ENCODE data around the gene IARS2. TPM values are rescaled to one million over a fixed set of nuclear protein-coding genes. Genes with fewer than 3 reads are reported as not detected.
"Not testable (repeated sequence)": the region's sequence is repeated elsewhere in the genome, so short reads cannot be mapped to it uniquely, and the experiment has no call there.

The IARS2 gene
- total RNA-seq, 2 donors from 2014 or later: 44.6 to 56.0 TPM

DNA sequence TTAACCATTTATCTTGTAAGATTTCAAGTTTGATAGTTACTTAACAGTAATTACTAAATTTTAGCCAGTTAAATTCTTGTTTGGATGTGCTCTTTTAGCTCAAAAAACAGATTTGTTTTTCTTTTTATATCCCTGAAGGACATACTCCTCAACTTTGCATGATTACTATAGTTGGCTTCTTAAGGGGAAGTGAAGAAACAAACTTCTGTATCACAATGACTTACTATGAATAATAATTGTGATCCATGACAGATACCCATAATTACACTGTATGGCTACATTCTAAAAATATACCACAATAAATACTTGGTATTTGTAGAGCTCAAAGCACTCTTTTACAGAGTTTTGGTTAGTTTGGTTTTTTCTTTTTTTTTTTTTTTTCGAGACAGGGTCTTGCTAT lies 55.8 kb downstream of the IARS2 start:
- Histone ChIP-seq H3K27ac (no peak overlapping the region), H3K27me3 (replicated peaks; ENCODE audit: insufficient read depth) (no peaks in the 10 kb centered on the region), H3K4me1 (ENCODE audit: control insufficient read depth in 1 of 2, low read depth in 2 of 2) (peaks cover 6 to 8% of the 10 kb centered on the region in 2 donors), H3K36me3 (peaks cover 16% of the 10 kb centered on the region), H3K9me3 (no peaks in the 10 kb centered on the region), H3K4me3 (no peak overlapping the region)
- TF ChIP-seq, protein P1, sequence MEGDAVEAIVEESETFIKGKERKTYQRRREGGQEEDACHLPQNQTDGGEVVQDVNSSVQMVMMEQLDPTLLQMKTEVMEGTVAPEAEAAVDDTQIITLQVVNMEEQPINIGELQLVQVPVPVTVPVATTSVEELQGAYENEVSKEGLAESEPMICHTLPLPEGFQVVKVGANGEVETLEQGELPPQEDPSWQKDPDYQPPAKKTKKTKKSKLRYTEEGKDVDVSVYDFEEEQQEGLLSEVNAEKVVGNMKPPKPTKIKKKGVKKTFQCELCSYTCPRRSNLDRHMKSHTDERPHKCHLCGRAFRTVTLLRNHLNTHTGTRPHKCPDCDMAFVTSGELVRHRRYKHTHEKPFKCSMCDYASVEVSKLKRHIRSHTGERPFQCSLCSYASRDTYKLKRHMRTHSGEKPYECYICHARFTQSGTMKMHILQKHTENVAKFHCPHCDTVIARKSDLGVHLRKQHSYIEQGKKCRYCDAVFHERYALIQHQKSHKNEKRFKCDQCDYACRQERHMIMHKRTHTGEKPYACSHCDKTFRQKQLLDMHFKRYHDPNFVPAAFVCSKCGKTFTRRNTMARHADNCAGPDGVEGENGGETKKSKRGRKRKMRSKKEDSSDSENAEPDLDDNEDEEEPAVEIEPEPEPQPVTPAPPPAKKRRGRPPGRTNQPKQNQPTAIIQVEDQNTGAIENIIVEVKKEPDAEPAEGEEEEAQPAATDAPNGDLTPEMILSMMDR (IDR thresholded peaks at IDR 0.05): no peak
- ATAC-seq (ENCODE audit: insufficient number of reproducible peaks, low FRiP score, low read depth): no peak
- DNase-seq (ENCODE audit: low spot score): no peak

DNA sequence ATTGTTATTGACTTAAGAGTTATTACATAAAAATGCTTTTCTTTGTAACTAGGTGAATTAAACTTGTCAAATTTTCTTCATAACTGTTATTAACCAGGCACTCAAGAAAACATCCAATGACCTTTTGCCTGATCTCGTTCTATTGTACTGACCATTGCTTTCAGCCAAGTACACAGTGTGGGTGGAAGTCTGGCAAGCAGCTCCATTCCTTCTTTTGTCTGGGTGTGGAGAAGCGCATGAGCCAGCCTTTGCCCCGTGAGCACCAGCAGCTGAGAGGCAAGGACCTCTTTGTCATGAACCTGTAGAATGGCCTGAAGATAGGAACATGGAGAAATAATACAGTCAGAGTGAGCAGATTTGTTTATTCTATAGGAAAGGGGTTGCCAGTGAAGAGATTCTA lies 57.5 kb downstream of the IARS2 start:
- Histone ChIP-seq H3K9me3 (no peaks in the 10 kb centered on the region), H3K4me1 (ENCODE audit: control insufficient read depth in 1 of 2, low read depth in 2 of 2) (peaks cover 6 to 8% of the 10 kb centered on the region in 2 donors), H3K36me3 (peaks cover 30% of the 10 kb centered on the region), H3K27me3 (replicated peaks; ENCODE audit: insufficient read depth) (no peaks in the 10 kb centered on the region), H3K4me3 (no peak overlapping the region), H3K27ac (peak overlapping the region; percentile 33 to 59)
- ATAC-seq (ENCODE audit: insufficient number of reproducible peaks, low FRiP score, low read depth): no peak
- TF ChIP-seq, protein P1 (IDR thresholded peaks at IDR 0.05): no peak
- no peak for DNase-seq (ENCODE audit: low spot score)

DNA sequence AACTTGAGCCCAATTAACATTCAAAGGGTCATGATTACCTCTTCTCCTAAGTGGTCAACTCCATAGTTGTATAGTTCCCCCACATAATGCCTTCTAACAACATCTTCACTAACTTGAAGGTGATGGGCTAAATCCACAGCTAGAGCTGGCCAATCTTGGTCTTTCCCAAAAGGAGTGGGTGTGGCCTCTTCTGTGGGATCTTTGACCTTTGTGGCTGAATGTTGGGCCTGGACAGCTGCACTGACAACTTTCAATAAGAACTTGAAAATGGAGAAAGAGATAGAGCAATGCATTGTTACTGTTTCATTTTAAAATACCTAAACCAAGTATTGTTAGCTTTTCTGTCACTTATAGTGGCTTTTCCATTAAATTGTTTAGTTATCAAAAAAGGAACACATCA lies 59.2 kb downstream of the IARS2 start:
- Histone ChIP-seq H3K9me3 (no peaks in the 10 kb centered on the region), H3K4me1 (ENCODE audit: control insufficient read depth in 1 of 2, low read depth in 2 of 2) (peaks cover 6 to 8% of the 10 kb centered on the region in 2 donors), H3K36me3 (peaks cover 35% of the 10 kb centered on the region), H3K27ac (no peak overlapping the region), H3K4me3 (no peak overlapping the region), H3K27me3 (replicated peaks; ENCODE audit: insufficient read depth) (no peaks in the 10 kb centered on the region)
- no peak for DNase-seq (ENCODE audit: low spot score)
- TF ChIP-seq, protein P1 (IDR thresholded peaks at IDR 0.05): no peak
- no peak for ATAC-seq (ENCODE audit: insufficient number of reproducible peaks, low FRiP score, low read depth)

DNA sequence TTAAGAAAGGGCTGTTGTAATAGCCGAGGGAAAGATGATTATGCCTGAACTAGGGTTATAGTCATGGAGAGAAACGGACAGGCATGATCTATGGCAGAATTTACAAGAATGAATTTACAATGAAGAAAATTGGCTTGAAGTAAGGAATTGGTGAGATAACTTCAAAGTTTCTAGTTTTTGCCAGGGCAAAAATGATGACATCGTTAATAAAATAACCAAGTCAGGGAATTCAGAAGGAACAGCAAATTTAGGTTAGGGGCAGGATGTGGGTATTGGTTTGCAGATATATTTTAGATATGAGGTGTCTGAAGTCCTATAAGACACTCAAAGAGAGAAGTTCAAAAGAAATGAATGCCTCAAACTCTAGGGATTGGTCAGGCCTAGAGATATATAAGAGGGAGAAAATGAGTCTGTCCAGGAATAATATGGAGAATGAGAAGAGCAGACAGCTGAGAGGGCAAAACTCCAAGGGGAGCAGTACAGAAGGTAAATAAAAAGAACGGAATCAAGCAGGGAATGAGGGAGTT lies 62.8 kb downstream of the IARS2 start:
- peaks cover 49% of the 10 kb centered on the region for H3K36me3 ChIP-seq
- no peak overlapping the region for H3K4me3 ChIP-seq
- ATAC-seq (ENCODE audit: insufficient number of reproducible peaks, low FRiP score, low read depth) (no peak), DNase-seq (ENCODE audit: low spot score) (no peak)
- no peaks in the 10 kb centered on the region for H3K27me3 ChIP-seq (replicated peaks; ENCODE audit: insufficient read depth)
- H3K4me1 ChIP-seq (ENCODE audit: control insufficient read depth in 1 of 2, low read depth in 2 of 2): peaks cover under 1 to 4% of the 10 kb centered on the region in 2 donors
- TF ChIP-seq, protein P1 (IDR thresholded peaks at IDR 0.05): no peak
- no peaks in the 10 kb centered on the region for H3K9me3 ChIP-seq
- no peak overlapping the region for H3K27ac ChIP-seq

DNA sequence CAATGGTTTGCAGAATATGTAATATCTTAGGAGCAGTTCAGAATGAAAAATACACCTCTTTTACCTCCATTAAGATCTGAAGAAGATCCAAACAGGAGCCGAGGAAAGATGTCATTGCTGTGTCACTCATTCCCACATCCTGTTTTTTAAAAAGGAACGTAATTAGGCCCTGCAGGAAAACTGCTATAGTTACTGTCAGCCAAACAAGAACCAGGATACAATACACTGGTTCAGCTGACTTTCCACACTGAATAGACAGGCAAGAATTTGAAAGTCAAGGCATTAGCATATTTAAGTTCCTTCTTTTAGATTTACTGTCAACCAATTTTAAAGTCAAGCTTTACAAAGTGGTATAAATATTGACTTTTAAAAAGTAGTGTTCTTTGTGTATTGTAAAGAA lies 63.8 kb downstream of the IARS2 start:
- H3K4me1 ChIP-seq (ENCODE audit: control insufficient read depth in 1 of 2, low read depth in 2 of 2): no peaks in the 10 kb centered on the region
- no peak for DNase-seq (ENCODE audit: low spot score)
- peaks cover 50% of the 10 kb centered on the region for H3K36me3 ChIP-seq
- no peak overlapping the region for H3K27ac ChIP-seq
- no peaks in the 10 kb centered on the region for H3K9me3 ChIP-seq
- no peak for ATAC-seq (ENCODE audit: insufficient number of reproducible peaks, low FRiP score, low read depth)
- H3K27me3 ChIP-seq (replicated peaks; ENCODE audit: insufficient read depth): no peaks in the 10 kb centered on the region
- TF ChIP-seq, protein P1 (IDR thresholded peaks at IDR 0.05): no peak
- no peak overlapping the region for H3K4me3 ChIP-seq

DNA sequence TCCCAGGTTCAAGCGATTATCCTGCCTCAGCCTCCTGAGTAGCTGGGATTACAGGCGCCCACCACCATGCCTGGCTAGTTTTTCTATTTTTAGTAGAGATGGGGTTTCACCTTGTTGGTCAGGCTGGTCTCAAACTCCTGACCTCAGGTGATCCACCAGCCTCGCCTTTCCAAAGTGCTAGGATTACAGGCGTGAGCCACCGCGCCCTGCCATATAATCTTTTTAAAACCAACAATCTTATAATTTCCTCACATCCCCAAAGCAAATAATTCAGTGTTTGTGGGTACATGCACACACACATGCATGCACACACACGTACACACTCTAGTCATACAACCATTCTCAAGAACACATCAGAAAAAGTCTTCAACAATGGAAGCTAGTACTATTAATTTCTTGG lies 64.6 kb downstream of the IARS2 start:
- not testable (repeated sequence) for H3K9me3 ChIP-seq; H3K27ac ChIP-seq; H3K4me3 ChIP-seq; ATAC-seq (ENCODE audit: insufficient number of reproducible peaks, low FRiP score, low read depth); H3K27me3 ChIP-seq (replicated peaks; ENCODE audit: insufficient read depth); DNase-seq (ENCODE audit: low spot score); H3K4me1 ChIP-seq (ENCODE audit: control insufficient read depth in 1 of 2, low read depth in 2 of 2)
- H3K36me3 ChIP-seq: peaks cover 47% of the 10 kb centered on the region
